ENCODE results near the gene PLEKHB1. TPM values are rescaled to one million over a fixed set of nuclear protein-coding genes. Genes with fewer than 3 reads are reported as not detected.

PLEKHB1 gene
- polyA plus RNA-seq, 3 donors = 0.05 to 0.88 (median 0.25) TPM

DNA sequence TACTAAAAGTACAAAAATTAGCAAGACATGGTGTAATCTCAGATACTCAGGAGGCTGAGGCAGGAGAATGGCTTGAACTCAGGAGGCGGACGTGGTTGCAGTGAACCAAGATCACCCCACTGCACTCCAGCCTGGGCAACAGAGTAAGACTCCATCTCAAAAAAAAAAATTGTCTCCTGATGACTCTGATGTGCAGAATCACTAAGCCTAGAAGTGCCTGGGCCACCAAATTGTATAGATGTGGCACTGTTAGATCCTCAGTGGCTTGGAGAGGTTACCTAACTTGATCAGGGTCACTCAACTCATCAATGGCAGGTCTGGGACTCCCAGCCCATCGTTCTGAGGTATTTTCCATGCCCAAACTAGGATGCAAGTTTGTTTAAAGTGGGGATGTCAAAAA lies 10.6 kb downstream of the PLEKHB1 start:
- H2AFZ ChIP-seq (ENCODE audit: insufficient read depth, low read depth, low read length, poor library complexity, severe bottlenecking) = no peak overlapping the region
- H3K4me2 ChIP-seq (replicated peaks; ENCODE audit: extremely low read depth, low read length, poor library complexity, severe bottlenecking) = no peak overlapping the region
- no peaks in the 10 kb centered on the region for H4K20me1 ChIP-seq (ENCODE audit: insufficient read depth, low read length)
- no peak overlapping the region for H3K27ac ChIP-seq (ENCODE audit: low read depth in 1 of 2, low read length in 2 of 2)
- H3K4me3 Mint-ChIP-seq = no peak overlapping the region
- no peak overlapping the region for H3K27ac Mint-ChIP-seq
- peaks cover 17% of the 10 kb centered on the region for H3K4me1 Mint-ChIP-seq
- H3K36me3 ChIP-seq (replicated peaks in 1 of 2; ENCODE audit: control insufficient read depth in 1 of 2, insufficient read depth in 2 of 2, low read length in 2 of 2) = no peaks in the 10 kb centered on the region
- no peak overlapping the region for H3K4me3 ChIP-seq (replicated peaks in 1 of 3; ENCODE audit: low read depth in 2 of 3, low read length in 3 of 3)
- intact Hi-C loops (cut with micrococcal nuclease) = no loop called here
- WGBS (ENCODE audit: insufficient coverage) = 75% methylated on average over 2 of the region's 3 CpGs
- peaks cover 11 to 19% (median 14%) of the 10 kb centered on the region in 3 donors for H3K27me3 Mint-ChIP-seq (ENCODE audit: low read depth in 3 of 3)
- DNase-seq = no peak
- H3K9me3 Mint-ChIP-seq = no peaks in the 10 kb centered on the region
- peaks cover 12 to 13% of the 10 kb centered on the region in 2 donors for H3K4me1 ChIP-seq (ENCODE audit: control insufficient read depth in 1 of 2, insufficient read depth in 2 of 2, low read length in 2 of 2)
- no peaks in the 10 kb centered on the region for H3K79me2 ChIP-seq (ENCODE audit: insufficient read depth, low read length)
- H3K9me3 ChIP-seq (replicated peaks in 1 of 2; ENCODE audit: control insufficient read depth in 1 of 2, insufficient read depth in 1 of 2, low read length in 2 of 2) = no peaks in the 10 kb centered on the region
- H3K36me3 Mint-ChIP-seq = no peaks in the 10 kb centered on the region
- TF ChIP-seq, protein P1, sequence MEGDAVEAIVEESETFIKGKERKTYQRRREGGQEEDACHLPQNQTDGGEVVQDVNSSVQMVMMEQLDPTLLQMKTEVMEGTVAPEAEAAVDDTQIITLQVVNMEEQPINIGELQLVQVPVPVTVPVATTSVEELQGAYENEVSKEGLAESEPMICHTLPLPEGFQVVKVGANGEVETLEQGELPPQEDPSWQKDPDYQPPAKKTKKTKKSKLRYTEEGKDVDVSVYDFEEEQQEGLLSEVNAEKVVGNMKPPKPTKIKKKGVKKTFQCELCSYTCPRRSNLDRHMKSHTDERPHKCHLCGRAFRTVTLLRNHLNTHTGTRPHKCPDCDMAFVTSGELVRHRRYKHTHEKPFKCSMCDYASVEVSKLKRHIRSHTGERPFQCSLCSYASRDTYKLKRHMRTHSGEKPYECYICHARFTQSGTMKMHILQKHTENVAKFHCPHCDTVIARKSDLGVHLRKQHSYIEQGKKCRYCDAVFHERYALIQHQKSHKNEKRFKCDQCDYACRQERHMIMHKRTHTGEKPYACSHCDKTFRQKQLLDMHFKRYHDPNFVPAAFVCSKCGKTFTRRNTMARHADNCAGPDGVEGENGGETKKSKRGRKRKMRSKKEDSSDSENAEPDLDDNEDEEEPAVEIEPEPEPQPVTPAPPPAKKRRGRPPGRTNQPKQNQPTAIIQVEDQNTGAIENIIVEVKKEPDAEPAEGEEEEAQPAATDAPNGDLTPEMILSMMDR (IDR thresholded peaks at IDR 0.05) = no peak
- H3K27me3 ChIP-seq (ENCODE audit: control insufficient read depth in 2 of 2, insufficient read depth in 2 of 2, low read length in 2 of 2) = peaks cover 0 to 12% of the 10 kb centered on the region in 2 donors
- H3K9ac ChIP-seq (ENCODE audit: insufficient read depth, low read length, poor library complexity, severe bottlenecking) = no peak overlapping the region

DNA sequence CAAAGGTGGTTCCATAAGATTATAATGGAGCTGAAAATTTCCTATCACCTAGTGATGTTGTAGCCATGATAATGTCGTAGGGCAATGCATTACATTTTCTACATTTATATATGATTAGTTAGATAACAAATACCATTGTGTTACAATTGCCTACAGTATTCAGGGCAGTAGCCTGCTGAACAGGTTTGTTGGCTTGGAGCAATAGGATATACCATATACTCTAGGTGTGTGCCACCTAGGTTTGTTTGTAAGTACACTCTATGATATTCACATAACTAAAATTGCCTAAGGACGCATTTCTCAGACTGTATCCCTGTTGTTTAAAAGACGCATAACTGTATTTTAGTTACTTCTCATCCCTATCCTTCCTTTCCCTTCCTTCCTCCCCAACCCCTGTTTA lies 13.6 kb downstream of the PLEKHB1 start:
- Histone ChIP-seq H3K4me1 (ENCODE audit: control insufficient read depth in 1 of 2, insufficient read depth in 2 of 2, low read length in 2 of 2) (peaks cover 23 to 28% of the 10 kb centered on the region in 2 donors), H3K4me3 (replicated peaks in 1 of 3; ENCODE audit: low read depth in 2 of 3, low read length in 3 of 3) (no peak overlapping the region), H3K9ac (ENCODE audit: insufficient read depth, low read length, poor library complexity, severe bottlenecking) (no peak overlapping the region), H4K20me1 (ENCODE audit: insufficient read depth, low read length) (no peaks in the 10 kb centered on the region), H3K4me2 (replicated peaks; ENCODE audit: extremely low read depth, low read length, poor library complexity, severe bottlenecking) (no peak overlapping the region), H3K9me3 (replicated peaks in 1 of 2; ENCODE audit: control insufficient read depth in 1 of 2, insufficient read depth in 1 of 2, low read length in 2 of 2) (no peaks in the 10 kb centered on the region), H3K79me2 (ENCODE audit: insufficient read depth, low read length) (no peaks in the 10 kb centered on the region), H3K27me3 (ENCODE audit: control insufficient read depth in 2 of 2, insufficient read depth in 2 of 2, low read length in 2 of 2) (peaks cover 0 to 12% of the 10 kb centered on the region in 2 donors), H3K36me3 (replicated peaks in 1 of 2; ENCODE audit: control insufficient read depth in 1 of 2, insufficient read depth in 2 of 2, low read length in 2 of 2) (no peaks in the 10 kb centered on the region), H3K27ac (ENCODE audit: low read depth in 1 of 2, low read length in 2 of 2) (no peak overlapping the region), H2AFZ (ENCODE audit: insufficient read depth, low read depth, low read length, poor library complexity, severe bottlenecking) (no peak overlapping the region)
- WGBS (ENCODE audit: insufficient coverage) = 100% methylated on average over 2 of the region's 3 CpGs
- peak overlapping the region in 1 of 2 donors; percentile 85 for H3K4me3 Mint-ChIP-seq
- TF ChIP-seq, protein P1 (IDR thresholded peaks at IDR 0.05) = no peak
- H3K4me1 Mint-ChIP-seq = peaks cover 31% of the 10 kb centered on the region
- no peak for DNase-seq
- H3K36me3 Mint-ChIP-seq = peaks cover 0 to 4% of the 10 kb centered on the region in 2 donors
- no peaks in the 10 kb centered on the region for H3K9me3 Mint-ChIP-seq
- intact Hi-C loops (cut with micrococcal nuclease) = loop anchor here (2.0 to 5.0 kb wide), 2 partner anchors 259 to 308 kb away; no protein-coding TSS in a partner anchor
- H3K27ac Mint-ChIP-seq = no peak overlapping the region
- H3K27me3 Mint-ChIP-seq (ENCODE audit: low read depth in 3 of 3) = peaks cover 17 to 22% (median 18%) of the 10 kb centered on the region in 3 donors

Measured in CD14-positive monocyte (primary cell).